ENCODE results near the gene SRP68. TPM values are rescaled to one million over a fixed set of nuclear protein-coding genes. Genes with fewer than 3 reads are reported as not detected.

Gene SRP68
- total and polyA plus RNA-seq, 2 of the 8 experiments (the other 6 are each of a cell fraction or from before 2014, with no cell fraction given): 57.7 to 83.5 TPM

DNA sequence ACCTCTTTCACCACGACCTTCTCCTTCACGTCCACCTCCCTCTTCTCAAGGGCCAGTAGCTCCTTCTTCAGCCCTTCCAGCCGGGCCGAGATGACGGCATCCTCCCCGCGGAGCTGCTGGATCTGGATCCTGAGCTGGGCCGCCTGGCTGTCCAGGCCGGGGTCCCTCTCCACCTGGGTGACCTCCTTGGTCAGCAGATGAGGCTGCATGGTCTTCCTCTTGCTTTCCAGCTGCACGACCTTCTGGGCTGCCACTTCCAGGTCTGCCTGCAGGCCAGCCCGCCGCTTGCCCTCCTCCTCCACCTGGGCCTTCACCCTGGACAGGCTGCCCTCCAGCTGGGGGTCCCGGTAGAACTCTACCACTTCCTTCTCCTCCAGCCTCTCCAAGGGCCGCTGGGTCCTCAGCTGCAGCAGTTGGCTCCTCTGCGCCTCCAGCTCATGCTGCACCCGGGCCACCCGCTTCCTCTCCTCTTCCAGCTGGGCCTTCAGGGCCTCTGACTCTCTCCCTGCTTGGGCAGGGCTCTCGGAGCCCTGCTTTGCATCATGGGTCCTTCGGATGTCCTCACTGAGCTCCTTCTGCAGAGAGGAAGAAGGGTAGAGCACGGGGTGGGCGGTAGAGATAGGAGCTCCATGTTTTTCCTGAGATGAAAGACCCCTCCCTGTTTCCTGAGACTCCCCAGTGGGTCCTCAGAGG lies 62.2 kb downstream of the SRP68 start:
- no peak overlapping the region for H3K14ac ChIP-seq (ENCODE audit: insufficient read length)
- H4K8ac ChIP-seq (ENCODE audit: extremely low read depth, insufficient read depth, low read length): no peak overlapping the region; the same call in 1 of the 2 replicates
- POLR2A ChIA-PET (ENCODE audit: partially characterized antibody): interaction anchor here (0.9 to 1.3 kb wide), 4 partner anchors 17 to 261 kb away, joined by 3 read pairs; no protein-coding TSS in a partner anchor
- no peak overlapping the region for H3K9ac ChIP-seq (replicated peaks in 1 of 4; ENCODE audit: extremely low read depth in 1 of 4, low read depth in 3 of 4, low read length in 3 of 4)
- no peak overlapping the region for H3K23ac ChIP-seq (ENCODE audit: insufficient read length)
- no peak overlapping the region for H2AK5ac ChIP-seq (ENCODE audit: low read depth, low read length)
- no peaks in the 10 kb centered on the region for H3K79me1 ChIP-seq (ENCODE audit: low read depth, low read length)
- H2BK120ac ChIP-seq (replicated peaks; ENCODE audit: low read depth, low read length): no peak overlapping the region
- H4K5ac ChIP-seq (ENCODE audit: insufficient read length, low read depth, low read length): no peak overlapping the region
- WGBS, 2 experiments (ENCODE audit: extremely low coverage in 1 of 2, insufficient coverage in 1 of 2, insufficient read length in 1 of 2, insufficient replicate concordance in 2 of 2, low coverage in 1 of 2, low lambda C conversion rate in 2 of 2, missing lambda C conversion rate in 1 of 2): 89% methylated on average over 19 of the region's 21 CpGs; no CpG with 5 or more reads in 1 of the 2 experiments
- H2BK5ac ChIP-seq (ENCODE audit: low read depth, low read length): no peak overlapping the region
- no peak overlapping the region for H3K27ac ChIP-seq (ENCODE audit: low read depth, low read length)
- H2BK12ac ChIP-seq (ENCODE audit: low read depth, low read length): no peak overlapping the region
- H2AFZ ChIP-seq (ENCODE audit: low read length): no peak overlapping the region
- H3K27me3 ChIP-seq (replicated peaks in 1 of 4; ENCODE audit: control insufficient read depth in 3 of 4, extremely low read depth in 1 of 4, insufficient read depth in 3 of 4, low read length in 3 of 4): no peaks in the 10 kb centered on the region; a peak in 1 of 7 replicates
- CTCF ChIA-PET (ENCODE audit: partially characterized antibody): interaction anchor here (0.5 to 32.0 kb wide), 14 partner anchors 4 to 356 kb away, joined by 3 to 885 read pairs (median 4); partner anchors contain the start of genes CDK3, EVPL, FBF1 and MRPL38
- H4K91ac ChIP-seq (replicated peaks; ENCODE audit: insufficient read length, low read length): no peak overlapping the region
- H3K4ac ChIP-seq (replicated peaks; ENCODE audit: insufficient read length, low read depth, low read length): no peak overlapping the region
- no peak for DNase-seq (ENCODE audit: low read depth in 1 of 2, low spot score in 2 of 2)
- no peaks in the 10 kb centered on the region for H3K23me2 ChIP-seq (ENCODE audit: low read depth, low read length)
- no peaks in the 10 kb centered on the region; a peak in 1 of 8 replicates for H3K36me3 ChIP-seq (ENCODE audit: control insufficient read depth in 2 of 4, insufficient read depth in 4 of 4, low read length in 3 of 4)
- TF ChIP-seq SRF (IDR thresholded peaks at IDR 0.05; ENCODE audit: low read depth, low read length) (no peak), EGR1 (IDR thresholded peaks at IDR 0.05; ENCODE audit: borderline replicate concordance, low read depth, low read length) (no peak), NRF1 (IDR thresholded peaks at IDR 0.05; ENCODE audit: low read depth, low read length) (no peak), ZNF274 (IDR thresholded peaks at IDR 0.05; ENCODE audit: borderline replicate concordance, extremely low read depth, low read length) (no peak), FOSL1 (IDR thresholded peaks at IDR 0.05; ENCODE audit: insufficient read depth, low read depth, low read length) (no peak)
- TF ChIP-seq, protein P1, sequence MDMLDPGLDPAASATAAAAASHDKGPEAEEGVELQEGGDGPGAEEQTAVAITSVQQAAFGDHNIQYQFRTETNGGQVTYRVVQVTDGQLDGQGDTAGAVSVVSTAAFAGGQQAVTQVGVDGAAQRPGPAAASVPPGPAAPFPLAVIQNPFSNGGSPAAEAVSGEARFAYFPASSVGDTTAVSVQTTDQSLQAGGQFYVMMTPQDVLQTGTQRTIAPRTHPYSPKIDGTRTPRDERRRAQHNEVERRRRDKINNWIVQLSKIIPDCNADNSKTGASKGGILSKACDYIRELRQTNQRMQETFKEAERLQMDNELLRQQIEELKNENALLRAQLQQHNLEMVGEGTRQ (IDR thresholded peaks at IDR 0.05; ENCODE audit: low read length): no peak
- TF ChIP-seq, protein P2, sequence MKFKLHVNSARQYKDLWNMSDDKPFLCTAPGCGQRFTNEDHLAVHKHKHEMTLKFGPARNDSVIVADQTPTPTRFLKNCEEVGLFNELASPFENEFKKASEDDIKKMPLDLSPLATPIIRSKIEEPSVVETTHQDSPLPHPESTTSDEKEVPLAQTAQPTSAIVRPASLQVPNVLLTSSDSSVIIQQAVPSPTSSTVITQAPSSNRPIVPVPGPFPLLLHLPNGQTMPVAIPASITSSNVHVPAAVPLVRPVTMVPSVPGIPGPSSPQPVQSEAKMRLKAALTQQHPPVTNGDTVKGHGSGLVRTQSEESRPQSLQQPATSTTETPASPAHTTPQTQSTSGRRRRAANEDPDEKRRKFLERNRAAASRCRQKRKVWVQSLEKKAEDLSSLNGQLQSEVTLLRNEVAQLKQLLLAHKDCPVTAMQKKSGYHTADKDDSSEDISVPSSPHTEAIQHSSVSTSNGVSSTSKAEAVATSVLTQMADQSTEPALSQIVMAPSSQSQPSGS (IDR thresholded peaks at IDR 0.05; ENCODE audit: low read length): no peak
- peaks cover 0 to 2% (median under 1%) of the 10 kb centered on the region in 4 experiments; a peak in 3 of 7 replicates for H3K4me1 ChIP-seq (replicated peaks in 1 of 4; ENCODE audit: control insufficient read depth in 3 of 4, insufficient read depth in 4 of 4, low read length in 3 of 4)
- no peaks in the 10 kb centered on the region for H4K20me1 ChIP-seq (replicated peaks in 1 of 2; ENCODE audit: control insufficient read depth in 1 of 2, insufficient read depth in 2 of 2, low read length in 2 of 2)
- no peak for FAIRE-seq
- no peaks in the 10 kb centered on the region; a peak in 1 of 4 replicates for H3K9me3 ChIP-seq (ENCODE audit: insufficient read depth in 2 of 2, low read depth in 1 of 2, low read length in 1 of 2)
- H2BK20ac ChIP-seq (ENCODE audit: low read length): no peak overlapping the region
- H3K4me2 ChIP-seq (ENCODE audit: insufficient read depth in 1 of 2, low read depth in 2 of 2, low read length in 2 of 2): no peak overlapping the region
- H3K4me3 ChIP-seq (ENCODE audit: extremely low read depth in 1 of 4, insufficient read depth in 2 of 4, low read depth in 3 of 4, low read length in 4 of 4): no peak overlapping the region
- no peak overlapping the region for H2BK15ac ChIP-seq (ENCODE audit: low read length)
- H3K56ac ChIP-seq (replicated peaks; ENCODE audit: insufficient read length, low read depth, low read length): no peak overlapping the region
- no peaks in the 10 kb centered on the region for H3K79me2 ChIP-seq (ENCODE audit: control insufficient read depth in 1 of 2, insufficient read depth in 2 of 2, low read length in 2 of 2)
- no peak overlapping the region for H3K18ac ChIP-seq (ENCODE audit: extremely low read depth, low read length)

All from H1 (cell line).